NOMO-1 treated with dmso at 0.1 percent for 144 hours (cell line): Measurements from ENCODE around the gene LRP1B.

Experiments used
- DNase-seq: peaks from one replicate; lab custom pipeline; 2025; ENCODE audit not compliant: unreplicated experiment; lab: John Stamatoyannopoulos, UW

The LRP1B gene

DNA sequence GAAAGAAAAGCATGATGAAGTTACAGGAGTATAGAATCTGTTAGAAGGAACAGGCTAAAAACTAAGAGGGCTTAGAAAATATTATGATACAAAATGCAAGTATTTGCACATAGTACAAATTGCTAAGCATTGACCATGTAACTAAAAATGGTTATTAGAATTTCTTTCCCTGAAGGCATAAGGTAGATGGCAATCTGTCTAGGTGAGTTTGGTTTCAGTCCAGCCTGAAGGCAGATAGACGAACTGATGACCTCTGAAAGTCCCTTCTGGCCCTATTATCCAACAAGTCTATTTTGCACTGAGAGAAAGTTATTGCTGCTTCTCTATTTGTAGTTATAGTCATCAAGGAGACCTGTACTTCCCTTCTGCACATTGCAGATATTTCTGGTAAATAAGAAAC is 663.5 kb downstream of the LRP1B start:
- DNase-seq = no peak

DNA sequence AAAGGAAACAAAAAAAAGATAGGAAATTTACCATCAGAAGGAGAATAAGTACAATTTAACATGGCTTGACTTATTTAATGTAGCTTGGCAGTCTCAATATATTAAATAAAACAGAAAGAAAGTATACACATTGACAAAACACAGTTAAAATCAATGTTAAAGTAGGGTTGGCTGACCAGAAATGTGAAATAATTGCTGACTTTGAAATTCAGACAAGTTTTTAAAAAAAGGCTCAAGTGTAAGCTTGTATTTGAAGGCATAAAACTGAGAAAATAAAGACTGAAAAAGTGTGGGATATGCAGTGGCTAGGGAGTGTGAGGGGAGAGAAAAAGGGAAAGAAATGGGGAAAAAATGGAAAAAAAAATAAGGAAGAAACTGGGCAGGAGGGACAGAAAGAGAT is 665.8 kb downstream of the LRP1B start:
- no peak for DNase-seq

DNA sequence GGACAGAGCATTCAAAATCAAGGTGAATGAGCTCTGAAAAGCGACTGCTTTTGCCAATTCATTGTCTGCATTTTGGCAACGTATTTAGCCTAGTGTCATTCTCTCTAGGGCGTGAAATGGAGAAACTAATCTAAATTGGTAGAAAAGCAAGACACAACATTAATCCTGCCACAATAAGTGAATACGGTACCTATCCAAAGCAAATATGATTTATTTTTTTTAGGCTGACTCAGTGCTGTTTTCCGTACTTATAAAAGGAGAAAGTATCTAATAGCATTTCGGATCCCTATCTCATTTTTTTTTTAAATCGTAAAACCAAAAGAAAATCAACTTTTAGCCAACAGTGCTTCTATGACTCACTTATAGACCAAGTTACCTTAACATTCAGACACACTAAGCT is 672.5 kb downstream of the LRP1B start:
- DNase-seq = no peak

DNA sequence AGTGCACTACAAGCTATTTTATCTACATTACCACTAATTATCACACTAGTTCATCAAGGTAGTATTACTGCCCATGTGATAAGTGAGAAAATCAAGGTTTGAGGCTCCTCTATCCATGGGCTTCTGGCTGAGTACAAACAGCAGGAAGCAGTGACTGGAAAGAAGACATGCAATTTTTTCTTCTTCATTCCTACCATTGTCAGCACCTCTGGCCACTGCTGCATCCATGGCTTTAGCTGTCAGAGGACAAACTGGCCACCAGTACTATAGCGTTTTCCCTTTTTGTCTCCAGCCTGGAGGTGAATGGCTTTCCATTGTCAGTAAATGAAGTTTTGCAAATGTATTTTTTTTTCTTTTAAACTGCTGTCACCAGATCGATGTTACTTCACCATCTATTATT is 674.9 kb downstream of the LRP1B start:
- DNase-seq = no peak

DNA sequence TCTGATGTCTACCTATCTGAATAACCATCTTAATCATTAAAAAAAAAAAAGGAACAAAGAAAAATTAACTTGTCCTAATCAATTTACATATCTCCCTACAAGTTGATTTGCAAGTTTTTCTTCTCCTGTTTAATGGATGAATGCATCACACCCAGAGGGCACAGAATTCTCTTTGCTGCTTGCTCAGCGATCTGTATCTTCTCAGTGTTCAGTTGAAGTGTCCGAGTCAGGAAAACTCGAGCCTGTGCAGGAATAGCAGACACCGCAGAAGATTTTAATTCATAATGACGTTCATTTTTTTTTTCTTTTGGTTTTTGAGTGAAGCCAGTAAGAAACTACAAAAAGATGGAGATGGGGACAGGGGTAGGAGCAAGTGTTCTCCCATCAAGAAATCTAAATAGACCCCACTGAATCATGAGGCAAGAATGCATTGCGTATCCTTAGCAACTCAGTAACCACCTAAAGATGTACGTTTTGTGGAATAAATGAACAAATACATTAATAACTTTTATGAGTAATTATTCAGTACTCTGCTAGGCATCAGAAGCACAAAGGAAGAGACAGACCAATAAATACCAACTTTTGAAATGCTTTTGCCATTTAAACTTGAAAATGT is 675.5 kb downstream of the LRP1B start:
- no peak for DNase-seq

DNA sequence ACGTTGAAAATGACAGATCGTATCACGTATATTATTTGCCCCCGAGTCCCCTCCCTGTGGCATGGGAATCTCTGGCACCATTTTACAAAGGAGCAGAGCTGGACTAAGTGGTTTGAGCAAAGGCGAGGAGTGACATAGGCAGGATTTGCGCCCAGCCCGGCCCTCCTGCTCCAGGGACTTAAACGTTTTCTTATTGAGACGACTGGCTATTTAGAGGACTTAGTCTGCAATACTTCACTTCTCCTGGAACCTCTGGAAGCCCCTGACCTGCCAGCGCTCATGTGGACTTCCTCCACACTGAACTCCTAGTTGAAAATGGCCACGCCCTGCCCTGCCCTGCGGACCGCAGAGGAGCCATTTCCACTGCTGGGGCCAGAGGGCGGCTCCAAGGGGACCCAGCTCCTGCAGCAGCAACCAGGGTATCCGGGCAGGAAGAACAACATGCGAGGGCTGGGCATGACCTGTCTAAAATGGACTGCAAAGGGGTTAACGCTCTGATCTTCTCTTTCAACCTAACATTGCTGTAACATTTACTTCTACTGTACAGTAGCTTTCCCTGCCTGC is 690.7 kb downstream of the LRP1B start:
- no peak for DNase-seq

DNA sequence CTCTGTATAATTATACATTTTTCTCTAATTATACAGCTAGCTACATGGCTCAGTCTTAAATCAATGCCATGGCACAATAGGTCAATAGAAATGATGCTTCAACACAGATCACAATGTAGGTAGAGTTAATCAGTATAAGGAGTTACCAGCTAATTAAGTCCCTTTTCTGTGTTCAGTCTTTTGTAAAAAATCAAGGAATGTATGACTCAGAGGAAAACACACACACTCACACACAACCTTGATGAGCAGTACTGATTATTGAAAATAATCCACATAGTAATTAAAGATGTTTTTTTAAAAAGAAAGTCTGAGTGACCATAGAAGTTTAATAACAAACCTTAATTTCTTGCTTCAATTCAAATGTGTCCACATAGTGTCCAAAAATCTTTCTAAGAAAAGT is 691.3 kb downstream of the LRP1B start:
- no peak for DNase-seq

DNA sequence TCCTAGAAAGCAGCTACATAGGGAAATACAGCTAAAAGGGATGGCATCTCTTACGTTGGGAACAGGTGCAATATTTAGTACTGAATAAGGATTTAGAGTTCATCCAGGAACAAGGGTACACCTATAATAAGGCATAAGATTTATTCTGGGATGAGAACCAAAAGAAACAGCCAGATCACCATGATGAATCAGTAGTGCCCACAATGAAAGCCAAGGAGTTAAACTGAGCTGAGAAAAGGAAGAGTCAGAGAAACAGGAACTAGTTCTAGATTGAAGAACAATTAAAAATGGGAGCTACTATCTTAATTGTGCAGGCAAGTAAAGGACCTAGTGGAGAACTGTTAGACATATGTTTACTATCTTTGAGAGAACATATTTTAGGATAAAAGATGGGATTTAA is 692.3 kb downstream of the LRP1B start:
- DNase-seq = no peak

DNA sequence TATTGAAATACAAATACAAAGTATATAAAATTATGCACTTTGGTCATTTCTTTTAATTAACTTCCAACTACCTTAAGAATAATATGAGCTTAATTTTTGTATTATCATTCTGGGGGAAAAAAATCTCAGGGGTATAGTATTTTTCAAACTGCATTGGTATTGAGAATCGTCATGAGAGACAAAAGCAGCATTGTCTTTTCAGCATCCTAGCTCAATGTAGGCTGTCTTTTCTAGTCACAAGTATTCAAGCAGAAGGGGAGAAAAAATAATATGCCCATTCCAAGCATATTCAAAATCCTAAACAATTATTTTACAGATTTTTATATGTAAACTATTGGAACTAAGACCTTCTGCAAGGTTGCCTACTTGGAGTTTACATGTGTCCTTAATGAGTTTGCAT is 693.3 kb downstream of the LRP1B start:
- DNase-seq = no peak

DNA sequence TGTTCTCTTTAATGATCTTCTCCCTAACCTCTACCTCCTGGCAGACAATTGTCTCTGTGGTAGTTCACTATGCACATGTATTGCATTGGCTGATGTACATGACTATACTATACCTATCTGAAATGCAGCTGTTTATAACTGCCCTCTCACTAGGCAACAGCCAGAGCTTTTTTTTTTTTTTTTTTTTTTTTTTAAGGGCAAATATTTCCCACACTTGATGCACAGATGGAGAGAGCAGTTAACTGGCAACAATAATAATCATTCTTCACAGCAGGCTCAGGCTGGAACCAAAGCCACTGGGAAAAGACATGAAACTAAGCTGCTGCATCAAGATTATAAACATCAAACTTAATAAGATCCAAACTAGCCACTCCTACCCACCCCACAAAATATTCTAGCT is 707.7 kb downstream of the LRP1B start:
- DNase-seq = no peak

DNA sequence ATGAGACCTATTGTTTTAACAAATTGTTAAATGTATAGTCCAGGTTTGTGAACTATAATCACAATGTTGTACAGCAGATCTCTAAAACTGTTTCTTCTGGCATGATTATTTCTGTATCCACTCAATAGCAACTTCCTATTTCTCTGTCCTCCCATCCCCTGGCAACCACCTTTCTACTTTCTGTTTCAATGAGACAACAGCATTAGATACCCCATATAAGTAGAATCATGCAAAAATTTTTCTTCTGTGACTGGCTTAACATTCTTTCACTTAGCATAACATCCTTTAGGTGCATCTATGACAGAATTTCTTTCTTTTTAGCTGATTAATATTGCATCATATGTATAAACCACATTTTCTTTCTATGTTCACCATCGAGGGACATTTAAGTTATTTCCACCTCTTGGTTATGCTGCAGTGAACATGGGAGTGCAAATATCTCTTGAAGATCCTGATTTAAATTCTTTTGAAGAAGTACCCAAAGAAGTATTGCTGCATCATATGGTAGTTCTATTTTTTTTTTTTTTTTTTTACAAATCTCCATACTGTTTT is 713.5 kb downstream of the LRP1B start:
- no peak for DNase-seq

DNA sequence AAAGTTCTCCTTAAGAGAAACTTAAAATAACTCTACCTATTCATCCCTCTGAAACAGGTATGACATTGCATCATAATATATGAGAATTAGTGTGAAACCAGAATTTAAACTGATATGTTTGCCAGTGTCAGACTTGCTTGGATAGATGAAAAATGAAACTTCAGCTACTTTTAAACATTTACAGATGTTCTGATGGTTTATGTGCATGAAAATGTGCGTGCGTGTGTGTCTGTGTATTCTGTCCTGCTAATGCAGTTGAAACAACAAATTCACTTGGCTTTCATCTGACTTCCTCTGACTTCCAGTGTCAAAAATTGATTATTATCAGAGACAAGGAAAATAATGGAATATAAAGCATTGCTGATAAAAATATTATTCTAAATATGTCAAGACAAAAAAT is 719.4 kb downstream of the LRP1B start:
- no peak for DNase-seq

DNA sequence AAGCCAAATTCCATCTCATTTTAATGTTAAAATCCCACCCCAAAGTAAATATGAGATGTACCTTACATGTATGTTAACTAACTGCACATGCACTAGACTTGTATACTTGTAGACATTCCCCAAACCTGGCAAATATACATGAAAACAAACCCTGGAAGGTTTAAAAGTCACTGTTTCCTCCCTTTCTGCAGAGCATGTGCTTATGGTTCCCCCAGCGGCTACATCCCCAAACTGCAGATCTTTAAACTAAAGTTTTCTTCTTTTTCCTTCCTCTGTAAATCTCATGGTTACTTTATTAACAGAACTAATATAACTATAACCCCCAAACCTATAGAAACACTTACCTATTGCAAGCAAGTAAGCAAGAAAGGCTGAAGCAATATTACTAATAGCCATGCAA is 731.5 kb downstream of the LRP1B start:
- no peak for DNase-seq

DNA sequence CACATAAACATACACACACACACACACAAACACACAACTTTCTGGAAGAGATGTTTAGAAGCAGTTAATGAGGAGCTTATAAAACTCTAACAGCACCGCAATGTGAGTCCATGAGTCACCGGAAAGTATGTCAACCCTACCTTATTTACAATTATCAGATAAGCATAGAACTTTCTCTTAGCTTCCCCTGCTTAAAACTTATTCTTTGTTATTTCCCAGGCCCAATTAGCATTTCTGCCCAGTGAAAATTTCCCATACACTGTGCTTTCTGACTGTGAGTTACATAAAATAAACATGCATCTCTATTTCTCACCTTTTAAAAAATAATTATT is 737.6 kb downstream of the LRP1B start:
- no peak for DNase-seq

DNA sequence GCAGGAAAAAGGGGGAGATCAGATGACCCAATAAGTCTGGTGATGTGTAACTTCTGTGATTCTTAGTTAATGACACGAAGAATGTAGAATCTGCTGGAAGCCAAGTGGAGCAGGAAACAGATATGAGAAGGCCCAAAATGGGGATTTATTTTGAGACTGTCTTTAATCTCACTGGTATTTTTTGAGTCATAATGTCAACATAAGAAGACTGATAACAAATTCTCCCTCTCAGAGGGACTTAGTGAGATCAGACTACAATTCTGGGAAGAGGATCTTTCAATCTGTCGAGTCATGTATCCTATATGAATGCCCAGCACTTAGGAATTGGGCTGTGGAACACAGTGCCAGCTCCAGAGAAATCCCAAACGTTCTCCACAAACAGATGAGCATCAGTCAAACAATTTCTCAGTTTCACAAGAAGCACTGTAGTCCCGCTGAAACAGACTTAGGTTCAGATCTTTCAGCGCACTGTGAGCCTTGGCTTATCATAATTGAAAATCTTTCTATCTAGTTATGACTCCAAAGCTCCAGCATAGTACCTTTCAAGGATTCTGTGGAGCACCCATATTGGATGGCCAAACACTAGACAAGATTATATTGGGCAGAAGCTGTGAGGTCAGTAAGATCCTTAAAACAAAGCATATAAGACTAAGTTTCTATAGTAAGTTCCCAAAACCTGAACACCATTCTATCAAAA is 738.2 kb downstream of the LRP1B start:
- DNase-seq = no peak

DNA sequence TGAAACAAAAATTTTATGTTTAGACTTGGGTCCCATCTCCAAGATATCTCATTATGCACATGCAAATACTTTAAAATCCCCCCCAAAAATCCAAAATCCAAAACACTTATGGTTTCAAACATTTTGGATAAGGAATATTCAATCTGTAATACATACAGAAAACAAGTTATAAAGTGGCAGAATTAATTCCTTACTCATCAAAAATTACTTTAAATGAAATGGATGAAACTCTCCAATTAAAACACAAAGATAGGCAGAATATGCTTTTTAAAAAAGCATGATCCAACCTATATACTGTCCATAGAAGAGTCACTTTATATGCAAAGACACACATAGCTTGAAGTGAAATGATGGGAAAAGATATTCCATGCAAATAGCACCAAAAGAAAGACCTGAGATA is 744.6 kb downstream of the LRP1B start:
- no peak for DNase-seq

DNA sequence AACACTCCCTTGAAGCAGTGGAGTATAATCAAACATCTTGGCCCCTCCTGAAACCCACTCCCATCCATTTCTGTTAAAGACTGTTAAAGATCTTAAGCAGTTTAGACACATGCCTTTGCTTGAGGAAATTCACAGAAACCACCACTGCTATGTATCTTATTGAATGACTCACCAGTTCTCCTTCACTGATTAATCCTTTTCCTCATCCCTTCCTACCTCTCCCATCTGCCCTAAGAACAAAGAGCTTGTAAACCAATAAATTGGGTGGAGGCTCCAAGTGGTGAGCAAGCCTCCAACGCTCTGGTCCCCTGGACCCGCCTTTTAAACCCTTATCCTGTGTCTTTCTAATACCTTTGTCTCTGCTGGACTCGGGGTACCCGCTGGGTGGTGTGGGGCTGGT is 746.1 kb downstream of the LRP1B start:
- DNase-seq = no peak

DNA sequence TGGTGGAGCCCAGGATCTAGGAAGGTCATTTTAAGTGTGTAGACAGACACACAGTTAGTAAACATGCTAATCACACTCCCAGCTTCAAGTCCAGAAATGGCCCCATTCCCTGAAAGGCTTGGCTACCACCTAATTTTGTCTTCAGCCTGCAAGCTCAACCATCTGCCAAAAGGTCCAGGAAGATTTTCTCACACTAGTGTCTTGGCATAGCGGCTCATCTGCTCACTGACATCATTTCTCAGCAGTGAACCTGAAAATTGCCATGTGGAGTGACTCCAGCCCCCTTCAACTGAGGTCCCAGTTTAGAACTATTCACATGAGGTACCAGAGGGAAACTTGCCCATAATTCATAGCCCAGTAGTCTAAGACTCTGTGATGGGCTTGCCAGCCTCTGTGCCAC is 748.9 kb downstream of the LRP1B start:
- no peak for DNase-seq

DNA sequence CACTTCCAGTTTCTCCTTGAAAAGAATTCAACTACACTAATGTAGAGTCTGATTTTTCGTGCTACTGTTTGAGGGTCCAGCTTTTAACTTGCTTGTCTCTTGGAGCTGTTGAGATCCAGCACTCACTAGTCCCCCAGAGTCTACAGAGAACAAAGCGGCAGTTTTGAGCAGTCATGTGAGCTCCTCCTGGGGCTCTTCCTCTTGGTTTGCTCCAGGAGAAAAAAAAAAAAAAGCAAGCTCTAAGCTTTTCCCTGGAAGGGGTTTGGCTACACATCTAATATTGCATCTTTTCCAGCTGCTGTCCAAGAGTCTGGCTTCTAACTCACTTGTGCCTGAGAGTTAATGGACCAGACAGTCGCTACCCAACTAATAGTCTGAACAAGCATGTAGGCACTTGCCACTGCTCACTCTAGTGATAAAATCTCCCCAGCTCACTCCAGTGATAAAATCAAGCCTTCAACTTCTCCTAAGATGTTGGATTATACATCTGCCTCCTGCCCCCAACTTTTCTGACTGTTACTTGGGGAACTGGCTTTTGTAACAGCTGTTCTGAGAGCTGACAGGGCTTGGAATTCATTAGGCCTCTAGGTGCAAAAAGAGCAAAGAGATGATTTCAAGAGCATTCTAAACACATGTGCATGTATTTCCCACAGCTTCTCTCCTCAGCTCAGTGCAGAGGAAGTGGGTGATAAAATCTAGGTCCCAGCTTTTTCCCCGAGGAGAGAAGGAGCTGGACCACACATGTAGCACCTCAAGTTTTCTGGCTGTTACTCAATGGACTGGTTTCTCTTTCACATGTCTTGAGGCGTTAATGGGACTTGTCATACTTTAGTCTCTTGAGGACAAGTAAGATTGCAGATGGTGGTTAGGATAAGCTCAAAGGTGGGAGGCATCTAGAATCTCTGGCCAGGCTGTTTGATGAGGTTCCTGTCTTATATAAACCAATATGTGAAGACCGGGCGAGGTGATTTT is 750.5 kb downstream of the LRP1B start:
- DNase-seq = no peak

DNA sequence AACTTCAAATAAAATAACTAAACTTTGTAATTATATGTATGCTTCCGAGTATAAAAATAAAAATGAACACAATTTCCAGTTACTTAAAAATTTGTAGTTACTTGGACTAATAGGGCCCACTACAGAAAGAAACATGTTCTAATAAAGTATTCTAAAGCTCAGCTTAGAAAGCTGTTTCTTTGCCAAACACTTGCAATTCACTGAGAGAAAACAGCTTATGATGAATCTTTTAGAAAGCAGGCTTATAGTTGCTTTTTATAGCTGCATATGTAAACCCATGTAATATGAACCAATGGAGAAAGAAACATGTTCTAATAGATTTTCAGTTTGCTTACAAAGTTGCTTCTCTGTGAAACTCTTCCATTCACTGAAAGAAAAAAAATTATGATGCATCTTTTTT is 766.0 kb downstream of the LRP1B start:
- no peak for DNase-seq

DNA sequence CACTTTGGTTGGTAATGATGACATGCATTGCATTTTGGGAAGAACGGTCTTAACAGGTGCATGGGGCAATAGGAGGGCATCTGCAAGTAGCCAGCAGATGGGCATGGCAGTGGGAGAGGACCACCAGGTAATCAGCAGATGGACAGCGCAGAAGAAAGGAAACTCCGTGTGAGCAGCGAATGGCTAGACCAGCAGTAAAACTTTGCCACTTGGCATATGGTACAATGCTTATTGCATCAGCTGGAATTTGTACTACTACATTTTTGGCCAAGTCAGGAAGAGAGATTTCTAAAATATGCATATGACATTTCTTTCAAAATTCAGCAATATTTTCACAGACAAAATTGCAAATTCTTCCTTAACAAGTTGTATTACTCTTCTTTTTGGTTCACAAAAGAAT is 768.5 kb downstream of the LRP1B start:
- DNase-seq = no peak

DNA sequence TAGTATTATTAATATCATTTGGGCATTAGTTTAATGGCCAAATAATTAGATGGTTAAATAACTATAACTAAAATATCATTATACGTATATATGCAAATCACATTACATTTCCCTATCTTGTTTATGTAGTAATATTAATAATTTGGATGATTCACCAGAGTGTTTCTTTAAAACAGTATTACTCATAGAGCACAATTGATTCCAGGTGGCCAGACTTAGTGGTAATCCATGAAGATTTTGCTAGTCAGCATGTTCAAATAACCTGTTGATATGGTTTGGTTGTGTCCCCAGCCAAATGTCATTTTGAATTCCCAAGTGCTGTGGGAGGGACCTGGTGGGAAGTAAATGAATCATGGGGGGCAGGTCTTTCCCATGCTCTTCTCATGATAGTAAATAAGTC is 782.3 kb downstream of the LRP1B start:
- no peak for DNase-seq
